ENCODE data around the gene CFAP97.
"Not testable (repeated sequence)": the region's sequence is repeated elsewhere in the genome, so short reads cannot be mapped to it uniquely, and the experiment has no call there.

The CFAP97 gene

DNA sequence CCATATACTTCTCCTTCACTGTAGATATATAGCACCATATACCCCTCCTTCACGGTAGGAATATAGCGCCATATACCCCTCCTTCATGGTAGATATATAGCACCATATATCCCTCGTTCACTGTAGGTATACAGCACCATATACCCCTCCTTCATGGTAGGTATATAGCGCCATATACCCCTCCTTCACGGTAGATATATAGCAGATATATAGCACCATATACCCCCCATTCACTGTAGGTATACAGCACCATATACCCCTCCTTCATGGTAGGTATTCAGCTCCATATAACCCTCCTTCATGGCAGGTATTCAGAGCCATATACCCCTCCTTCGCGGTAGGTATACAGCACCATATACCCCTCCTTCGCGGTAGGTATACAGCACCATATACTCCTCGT lies 18.1 kb upstream of the CFAP97 start:
- no peak for DNase-seq

DNA sequence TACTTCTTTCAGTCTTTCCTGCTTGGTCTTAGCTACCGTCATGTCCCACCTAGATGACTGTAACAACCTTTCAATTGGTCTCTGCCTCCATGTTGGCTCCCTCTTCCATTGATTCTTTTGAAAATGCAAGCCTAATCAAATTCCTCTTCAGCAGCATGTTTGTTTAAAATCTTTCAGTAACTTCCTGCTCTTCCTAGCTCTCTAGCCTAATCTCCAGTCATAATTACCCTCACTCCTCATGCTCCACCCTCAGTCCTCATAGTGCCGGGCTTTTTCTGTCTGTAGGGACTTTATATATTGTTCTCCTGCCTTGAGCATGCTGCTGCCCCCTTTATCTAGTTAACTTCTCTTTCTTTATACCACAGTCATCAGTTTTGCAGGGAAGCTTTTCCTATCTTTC lies 17.7 kb upstream of the CFAP97 start:
- no peak for DNase-seq

DNA sequence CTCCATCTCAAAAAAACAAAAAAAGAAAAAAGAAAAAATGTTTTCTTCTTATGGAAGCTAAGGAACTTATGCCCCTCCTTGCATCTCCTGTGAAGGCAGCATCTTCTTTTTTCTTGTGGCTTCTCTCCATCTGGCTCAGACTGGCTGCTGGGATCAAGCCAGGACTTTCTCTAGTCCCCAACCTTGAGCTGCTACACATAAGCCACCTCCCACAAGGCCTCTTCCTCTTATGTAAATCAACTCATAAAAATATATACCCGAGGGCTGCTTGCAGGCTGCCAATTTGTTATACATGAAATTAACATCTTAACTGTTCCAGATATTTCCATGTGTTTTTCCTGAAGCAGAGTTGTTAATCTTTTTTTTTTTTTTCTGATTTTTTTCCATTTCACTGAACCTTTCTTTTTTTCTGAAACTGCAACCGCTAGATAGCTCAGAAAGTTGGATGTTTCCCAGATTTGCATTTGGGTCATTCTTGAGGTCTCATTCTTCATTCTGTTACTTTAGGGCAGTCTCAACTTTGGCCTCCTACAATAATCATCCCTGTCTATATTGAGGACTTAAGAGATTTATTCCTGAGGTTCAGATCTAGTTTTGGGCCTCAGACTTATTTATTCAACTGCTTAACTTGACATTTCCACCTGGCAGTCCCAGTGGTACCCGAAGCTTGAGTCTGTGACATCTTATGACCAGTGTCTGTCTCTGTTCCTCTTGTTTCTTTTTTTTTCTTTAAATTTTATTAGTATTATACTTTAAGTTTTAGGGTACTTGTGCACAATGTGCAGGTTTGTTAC lies 15.9 kb upstream of the CFAP97 start:
- no peak for DNase-seq

DNA sequence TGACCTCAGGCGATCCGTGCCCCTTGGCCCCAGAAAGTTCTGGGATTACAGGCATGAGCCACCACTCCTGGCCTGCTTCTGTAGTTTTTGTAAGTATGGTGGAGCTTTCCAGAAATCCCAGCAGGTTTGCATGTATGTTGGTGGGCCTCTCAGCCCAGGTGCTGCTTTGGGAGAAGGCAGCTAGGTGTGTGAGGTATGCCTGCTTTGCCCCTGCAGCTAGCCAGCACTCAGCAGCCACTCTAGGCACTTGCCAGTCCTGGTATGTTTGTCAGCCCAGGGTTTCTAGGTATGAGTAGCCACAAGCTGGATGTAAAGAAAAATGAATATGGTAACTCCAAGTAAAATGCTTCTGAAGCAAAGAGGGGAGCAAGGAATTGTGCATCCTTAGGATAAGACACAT lies 14.5 kb upstream of the CFAP97 start:
- no peak for DNase-seq

DNA sequence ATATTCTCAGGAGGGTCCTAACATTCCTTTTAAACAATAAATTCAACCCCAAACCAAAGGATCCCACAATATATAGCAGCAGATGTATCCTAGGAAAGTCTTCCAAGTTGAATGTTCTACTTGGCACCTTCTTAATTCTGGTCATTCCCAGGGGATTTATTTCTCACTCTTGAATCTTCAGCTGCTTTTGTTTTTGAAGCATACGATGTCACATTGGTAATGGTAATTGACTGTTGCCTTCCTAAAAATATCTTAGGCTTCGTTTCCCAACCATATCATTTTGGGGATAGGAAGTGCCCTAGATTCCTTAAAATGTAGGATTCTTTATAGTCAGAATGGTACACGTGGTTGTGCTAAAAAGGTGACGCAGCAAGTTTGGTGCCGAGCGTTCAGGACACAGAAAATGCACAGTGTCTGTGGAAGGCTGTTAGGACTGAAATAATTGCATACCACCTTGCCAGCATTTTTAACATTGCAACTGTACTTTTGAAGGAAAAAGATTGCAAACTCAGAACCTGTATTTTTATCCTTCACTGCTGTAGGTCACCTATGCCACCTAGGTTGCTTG lies 13.7 kb upstream of the CFAP97 start:
- DNase-seq, result no peak

DNA sequence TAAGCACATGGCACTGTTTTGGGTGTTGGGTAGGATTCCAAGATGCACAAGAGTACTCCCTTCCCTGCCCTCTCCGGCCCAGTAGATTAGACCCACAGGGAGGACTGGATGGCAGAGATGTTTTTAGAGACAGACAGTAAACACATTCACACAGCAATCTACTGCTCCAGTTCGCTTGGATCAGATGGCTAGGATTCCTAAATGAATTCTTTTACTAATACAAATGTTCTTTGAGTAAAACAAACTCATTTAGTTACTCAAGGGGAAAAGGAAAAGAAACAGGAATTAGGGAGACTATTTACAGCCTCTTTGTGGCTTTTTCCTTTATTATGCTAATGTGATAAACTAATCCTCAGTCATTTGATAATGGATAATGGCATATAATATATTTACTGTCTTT lies 11.5 kb upstream of the CFAP97 start:
- DNase-seq, result no peak

DNA sequence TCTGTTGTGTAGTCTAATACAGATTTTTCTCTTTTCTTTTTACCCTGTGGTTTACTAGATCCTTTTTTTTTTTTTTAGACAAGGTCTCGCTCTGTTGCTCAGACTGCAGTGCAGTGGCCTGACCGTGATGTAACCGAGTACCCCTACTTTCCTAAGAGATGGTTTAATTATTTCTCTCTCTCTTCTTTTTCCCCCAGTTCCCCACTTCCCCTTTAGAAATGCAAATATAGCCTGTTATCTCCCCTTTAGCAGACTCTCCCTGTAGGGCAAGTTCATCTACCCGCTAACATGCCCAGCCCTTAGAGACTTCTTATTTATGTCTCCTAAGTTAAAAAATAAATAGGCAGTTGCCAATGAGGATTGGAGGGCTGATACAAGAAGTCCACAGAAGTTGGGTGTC lies 10.1 kb upstream of the CFAP97 start:
- DNase-seq, result no peak

DNA sequence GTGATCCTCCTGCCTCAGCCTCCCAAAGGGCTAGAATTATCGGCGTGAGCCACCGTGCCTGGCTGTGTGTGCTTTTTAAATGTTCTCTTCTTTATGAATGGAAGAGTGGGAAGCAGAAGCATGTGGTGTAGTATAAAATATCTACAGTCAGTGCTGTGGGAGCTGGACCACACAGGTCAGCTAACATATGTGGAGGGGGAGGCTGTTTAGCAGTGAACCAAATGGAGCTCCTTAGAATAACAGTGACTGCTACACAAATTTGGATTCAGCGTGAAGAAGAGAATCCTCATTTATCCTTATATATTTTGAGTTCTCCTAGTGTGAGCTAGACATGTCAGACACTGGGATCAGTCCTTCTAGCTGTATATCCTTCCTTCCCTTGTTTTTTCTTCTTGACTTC lies 8.8 kb upstream of the CFAP97 start:
- DNase-seq, result no peak

DNA sequence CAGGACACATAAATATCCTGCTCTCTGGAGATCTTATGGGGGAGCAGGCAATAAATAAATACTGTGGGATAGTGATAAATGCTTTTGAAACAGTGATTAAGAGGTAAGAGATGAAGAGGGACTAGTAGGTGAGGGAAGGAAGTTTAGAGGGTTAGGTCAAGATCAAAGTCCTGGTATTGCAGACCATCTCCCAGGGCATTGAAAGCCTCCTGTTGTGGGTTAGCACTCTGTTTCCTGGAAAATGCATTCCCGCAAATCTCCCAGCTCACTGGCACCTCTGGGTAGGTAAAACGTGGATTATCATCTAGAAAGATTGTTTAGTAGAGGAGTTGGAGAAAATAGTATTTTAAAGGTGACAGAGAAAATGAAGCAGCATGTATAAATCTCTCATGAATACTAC lies 7.8 kb upstream of the CFAP97 start:
- no peak for DNase-seq

DNA sequence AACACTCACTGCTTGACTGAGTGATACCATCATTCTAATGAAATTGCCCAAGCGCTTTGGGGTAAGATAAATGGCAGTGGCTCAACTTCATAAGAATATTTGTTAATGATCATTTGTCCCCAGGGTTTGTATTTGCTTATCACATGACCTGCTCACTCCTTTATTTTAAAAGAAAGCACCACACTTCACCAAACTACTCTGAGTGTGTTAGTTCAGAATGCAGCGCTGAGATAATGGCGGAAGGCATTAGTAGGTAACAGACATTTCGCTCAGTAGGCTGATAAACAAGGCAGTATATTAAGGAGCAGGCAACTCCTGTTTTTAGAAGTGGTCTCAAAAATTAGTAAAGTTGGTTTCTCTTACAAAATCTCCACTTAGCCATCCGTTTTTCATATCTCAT lies 7.2 kb upstream of the CFAP97 start:
- no peak for DNase-seq

DNA sequence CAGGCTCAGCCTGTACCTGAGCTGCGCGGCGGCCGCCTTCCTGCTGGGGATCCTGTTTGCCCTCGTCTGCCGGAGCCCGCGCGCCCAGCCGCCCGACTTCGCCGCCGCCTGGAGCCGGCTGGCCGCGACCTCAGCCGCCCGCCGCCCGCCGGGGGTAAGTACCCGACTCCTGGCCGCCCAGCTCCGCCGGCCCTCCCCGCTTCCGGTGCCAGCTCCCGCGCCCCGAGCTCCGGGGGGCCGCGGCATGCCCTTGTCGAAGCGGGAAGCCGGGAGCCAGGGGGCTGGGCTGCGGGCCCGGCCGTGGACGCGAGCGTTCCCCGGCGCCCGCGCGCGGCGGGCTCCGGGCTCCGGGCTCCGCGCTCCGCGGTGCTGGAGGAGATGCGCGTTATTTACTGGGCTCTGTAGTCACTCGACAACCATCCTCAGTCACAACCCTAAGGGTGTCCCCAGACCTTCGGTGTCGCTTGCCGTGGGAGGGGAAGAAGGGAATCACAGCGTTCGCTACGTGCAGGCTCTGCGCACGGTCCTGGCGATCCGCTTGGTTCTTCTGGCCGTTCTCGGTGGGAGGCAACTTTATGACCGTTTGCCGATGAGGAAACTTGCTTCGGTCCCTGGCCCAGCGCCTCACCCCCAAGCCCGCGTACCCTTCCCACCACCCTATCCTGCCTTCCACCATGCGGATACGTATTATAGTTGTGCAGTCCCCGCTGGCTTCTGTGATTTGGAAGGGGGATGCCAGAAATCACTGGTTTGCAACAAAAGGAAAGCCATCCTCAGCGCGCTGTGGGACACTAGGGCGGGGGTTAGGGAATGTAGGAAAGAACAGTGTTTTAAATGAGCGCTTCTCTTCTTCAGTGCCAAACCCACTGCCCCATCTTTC lies 6.5 kb upstream of the CFAP97 start:
- DNase-seq, result peak in 3 of 4 experiments; percentile 12 to 45 (median 12)

DNA sequence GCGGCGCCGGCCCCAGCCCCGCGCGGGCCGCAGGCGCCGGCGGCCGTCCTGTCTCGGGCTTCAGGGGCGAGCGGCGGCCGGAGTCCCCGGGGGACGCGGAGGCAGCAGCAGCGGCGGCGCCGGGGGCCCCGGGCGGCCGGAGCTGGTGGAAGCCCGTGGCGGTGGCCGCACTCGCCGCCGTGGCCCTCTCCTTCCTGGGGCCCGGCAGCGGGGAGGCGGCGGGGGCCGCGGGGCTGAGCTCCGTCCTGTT lies 6.0 kb upstream of the CFAP97 start:
- DNase-seq, result not testable (repeated sequence)

DNA sequence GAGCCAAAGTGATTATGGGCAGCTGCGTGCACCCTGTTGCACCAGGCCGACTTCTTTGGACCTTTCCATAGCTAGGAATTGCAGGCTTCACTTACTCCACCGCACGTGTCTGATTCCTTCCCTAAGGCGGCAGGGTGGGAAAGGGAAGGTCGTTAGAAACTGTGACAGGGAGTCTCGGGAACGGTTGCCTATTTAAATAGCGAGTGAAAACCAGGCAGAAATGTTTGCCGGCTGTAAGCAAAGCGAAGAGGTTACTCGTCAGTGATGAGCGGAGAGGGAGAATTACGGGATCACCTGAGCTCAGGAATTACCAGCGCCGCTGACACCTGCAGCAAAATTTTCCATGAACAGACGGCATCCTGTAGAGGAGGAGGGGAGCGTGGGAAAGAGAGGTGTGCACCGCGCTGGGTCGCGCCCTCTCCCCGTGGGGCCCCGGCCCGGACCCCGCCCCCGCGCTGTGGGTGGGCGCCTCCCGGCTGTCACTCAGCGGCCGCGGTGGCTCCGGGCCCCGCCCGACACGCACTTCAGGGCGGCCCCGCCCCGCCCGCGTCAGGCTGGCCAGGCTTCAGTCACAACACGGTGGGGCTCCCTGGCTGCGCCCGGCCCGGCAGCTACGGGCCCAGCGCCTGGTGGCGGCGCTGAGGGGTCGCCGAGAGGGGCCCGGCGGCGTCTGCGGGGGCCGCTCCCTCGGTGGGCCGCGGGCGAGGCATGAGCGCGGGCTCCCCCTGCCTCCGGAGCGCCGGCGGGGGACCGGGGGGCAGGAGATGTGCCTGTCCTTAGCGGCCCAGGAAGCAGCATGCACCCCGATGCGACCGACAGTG lies 5.4 kb upstream of the CFAP97 start, which contains the start of gene SNX25:
SNX25 (plus strand) TSS at position 568 of the 821 bp plus-strand sequence; CDS start at position 797, 229 bp downstream.
- peak; percentile 41 to 84 (median 58) for DNase-seq

DNA sequence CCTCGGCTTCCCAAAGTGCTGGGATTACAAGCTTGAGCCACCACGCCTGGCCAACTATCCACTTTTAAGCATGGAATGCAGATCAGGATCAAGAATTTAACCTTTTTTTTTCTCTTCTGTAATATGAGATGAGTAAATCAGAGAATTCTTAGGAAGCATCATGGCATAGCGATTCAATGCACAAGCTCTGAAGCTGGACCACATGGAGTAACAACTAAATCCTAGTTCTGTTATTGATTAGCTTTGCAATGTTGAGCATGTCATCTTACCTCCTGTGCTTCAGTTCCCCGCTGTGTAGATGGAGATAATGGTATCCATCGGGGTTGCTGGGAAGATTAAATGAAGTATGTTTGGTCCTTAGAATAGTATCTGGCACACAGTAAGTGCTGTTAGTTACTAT lies 3.7 kb upstream of the CFAP97 start:
- no peak for DNase-seq

DNA sequence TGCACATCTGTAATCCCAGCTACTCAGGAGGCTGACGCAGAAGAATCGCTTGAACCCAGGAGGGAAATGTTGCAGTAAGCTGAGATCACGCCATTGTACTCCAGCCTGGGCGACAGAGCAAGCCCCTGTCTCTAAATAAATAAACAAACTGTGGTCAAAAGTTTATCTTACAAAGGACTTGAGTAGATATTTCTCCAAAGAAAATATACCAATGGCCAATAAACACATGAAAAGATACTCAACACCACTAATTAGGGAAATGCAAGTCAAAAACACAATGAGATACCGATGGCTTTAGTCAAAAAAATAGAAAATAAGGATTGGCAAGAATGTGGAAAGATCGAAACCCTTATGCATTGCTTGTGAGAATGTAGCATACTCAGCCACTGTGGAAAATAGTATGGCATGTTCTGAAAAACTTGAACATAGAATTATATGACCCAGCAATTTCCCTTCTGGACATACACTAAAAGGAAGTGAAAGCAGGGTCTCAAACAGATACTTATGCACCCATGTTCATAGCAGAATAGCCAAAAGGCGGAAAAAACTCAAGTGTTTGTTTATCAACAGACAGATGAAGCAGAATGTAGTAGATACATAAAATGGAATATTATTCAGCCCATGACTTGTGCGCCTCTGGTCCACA lies 2.0 kb upstream of the CFAP97 start:
- no peak for DNase-seq

DNA sequence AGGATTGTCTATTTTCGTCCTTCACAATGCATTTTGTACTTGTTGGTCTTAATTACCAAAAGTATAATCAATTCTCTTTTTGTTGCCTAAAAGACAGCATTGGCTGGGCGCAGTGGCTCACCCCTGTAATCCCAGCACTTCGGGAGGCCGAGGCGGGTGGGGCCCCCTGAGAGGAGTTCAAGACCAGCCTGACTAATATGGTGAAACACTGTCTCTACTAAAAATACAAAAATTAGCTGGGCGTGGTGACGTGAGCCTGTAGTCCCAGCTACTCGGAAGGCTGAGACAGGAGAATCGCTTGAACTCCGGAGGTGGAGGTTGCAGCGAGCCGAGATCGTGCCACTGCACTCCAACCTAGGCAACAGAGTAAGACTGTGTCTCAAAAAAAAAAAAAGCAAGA lies 1.3 kb upstream of the CFAP97 start:
- not testable (repeated sequence) for DNase-seq

DNA sequence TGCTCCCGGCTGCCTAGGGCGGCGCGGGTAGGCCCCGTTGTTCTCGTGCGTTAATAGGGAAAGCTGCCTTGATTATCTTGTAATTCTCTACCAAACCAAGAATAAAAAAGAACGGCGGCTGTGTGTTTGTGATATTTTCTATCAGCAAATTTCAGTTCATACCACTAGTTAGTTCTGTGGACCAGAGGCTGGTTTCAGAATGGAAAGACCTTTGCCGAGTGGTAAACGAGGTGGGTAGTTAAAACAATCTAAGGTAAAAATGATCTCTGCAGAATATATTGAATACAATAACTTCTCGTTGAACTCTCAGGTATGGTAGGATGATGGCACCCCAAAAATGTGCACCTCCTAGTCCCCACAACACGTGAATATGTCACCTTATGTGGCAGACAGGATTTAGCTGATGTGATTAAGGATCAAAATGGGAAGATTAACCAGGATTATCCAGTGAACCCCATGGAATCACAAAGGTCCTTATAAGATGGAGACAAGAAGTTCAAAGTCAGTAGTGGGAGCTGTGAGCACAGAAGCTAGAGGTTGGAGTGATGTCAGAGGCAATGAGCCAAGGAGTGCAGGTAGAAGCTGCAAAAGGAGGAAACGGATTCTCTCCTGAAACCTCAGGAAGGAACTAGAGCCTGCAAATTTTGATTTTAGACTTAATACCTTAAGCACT lies 574 bp upstream of the CFAP97 start:
- DNase-seq, result no peak

DNA sequence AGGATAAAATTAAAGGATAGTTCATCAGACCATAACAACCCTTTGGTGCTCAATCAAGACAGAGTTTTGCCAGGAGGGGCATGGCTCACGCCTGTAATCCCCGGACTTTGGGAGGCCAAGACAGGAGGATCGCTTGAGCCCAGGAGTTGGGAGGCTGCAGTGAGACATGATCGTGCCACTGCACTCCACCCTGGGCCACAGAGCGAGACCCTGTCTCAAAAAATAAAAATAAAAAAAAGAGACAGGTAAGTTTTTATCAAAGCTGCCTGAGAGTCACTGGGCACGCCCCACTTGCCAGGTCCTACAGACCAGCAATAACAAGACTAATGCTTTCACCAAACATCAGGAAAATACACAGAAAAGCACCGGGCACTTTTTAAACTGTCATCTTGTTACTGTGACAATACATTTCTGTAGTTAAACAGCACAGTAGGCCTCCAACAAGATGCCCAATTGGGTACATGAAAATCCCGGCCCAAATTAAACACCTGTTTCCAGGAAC lies 765 bp downstream of the CFAP97 start:
- DNase-seq, result no peak

DNA sequence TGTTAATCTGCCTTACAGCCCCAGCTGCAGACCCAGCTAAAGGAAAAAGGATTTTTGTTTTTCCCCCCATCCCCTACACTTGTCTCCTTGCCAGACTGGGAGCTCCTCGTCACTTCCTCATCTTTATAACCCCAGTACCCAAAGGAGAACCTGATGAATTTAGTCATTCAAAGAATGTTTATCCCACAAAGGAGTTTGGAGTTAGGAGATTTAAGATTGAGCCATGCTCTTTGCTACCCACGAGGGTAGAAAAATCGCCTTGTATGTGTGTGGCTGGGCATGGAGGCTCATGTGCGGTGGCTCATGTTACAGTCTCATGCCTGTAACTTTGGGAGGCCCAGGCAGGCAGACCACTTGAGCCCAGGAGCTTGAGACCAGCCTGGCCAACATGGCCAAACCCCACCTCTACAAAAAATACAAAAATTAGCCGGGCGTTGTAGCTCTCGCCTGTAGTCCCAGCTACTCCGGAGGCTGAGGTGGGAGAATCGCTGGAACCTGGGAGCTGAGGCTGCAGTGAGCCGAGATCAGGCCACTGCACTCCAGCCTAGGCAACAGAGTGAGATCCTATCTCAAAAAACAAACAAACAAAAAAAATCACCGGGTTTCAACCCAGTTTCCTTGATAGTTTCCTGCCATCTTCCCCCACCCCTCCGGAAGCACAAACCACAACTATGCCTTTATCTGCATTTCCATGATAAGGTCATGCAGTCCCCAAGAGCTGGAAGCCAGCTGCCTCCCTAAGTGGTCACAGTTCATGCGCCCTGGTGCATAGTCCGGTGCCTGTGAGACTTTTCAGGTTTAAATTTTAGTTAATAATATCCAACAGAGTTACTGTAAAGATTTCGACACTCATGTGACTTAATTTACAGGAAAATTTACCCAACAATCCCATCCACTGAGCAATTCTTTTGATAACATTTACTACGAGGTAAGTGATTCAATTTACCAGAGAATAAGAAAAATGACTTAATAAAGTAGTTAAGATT lies 1.5 kb downstream of the CFAP97 start:
- no peak for DNase-seq

DNA sequence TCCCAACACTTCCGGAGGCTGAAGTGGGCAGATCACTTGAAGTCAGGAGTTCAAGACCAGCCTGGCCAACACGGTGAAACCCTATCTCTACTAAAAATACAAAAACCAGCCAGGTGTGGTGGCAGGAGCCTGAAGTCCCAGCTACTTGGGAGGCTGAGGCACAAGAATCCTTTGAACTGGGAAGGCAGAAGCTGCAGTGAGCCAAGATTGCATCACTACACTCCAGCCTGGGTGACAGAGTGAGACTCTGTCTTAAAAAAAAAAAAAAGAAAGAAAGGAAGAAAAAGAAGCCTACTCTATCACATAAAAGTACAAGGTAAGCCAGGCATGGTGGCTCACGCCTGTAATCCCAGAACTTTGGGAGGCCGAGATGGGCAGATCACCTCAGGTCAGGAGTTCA lies 5.6 kb downstream of the CFAP97 start:
- not testable (repeated sequence) for DNase-seq

DNA sequence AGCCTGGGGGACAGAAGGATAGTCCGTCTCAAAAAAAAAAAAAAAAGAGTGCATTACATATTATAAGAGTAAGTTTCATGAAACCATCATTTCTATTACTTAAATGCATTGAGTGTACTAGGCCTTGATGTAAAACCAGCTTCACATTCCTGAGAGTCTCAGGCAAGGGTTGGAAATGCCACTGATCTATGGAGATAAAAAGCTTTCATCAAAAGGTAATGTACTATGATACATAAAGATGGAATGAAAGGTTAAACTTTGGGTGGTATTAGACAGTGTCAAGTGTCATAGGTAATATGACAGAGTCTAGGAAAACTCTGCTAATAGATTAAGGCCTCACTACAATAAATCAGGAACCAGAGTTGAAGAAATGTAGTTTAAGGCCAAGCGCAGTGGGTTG lies 7.4 kb downstream of the CFAP97 start:
- no peak for DNase-seq
